ENCODE measurements around the gene RHBDD3. TPM values are rescaled to one million over a fixed set of nuclear protein-coding genes. Genes with fewer than 3 reads are reported as not detected.
A peak's percentile ranks its signal among the peaks of the same experiment; 100 is the strongest.

Gene RHBDD3
- total RNA-seq, 4 donors from 2014 or later: 10.1 to 22.7 (median 17.2) TPM

DNA sequence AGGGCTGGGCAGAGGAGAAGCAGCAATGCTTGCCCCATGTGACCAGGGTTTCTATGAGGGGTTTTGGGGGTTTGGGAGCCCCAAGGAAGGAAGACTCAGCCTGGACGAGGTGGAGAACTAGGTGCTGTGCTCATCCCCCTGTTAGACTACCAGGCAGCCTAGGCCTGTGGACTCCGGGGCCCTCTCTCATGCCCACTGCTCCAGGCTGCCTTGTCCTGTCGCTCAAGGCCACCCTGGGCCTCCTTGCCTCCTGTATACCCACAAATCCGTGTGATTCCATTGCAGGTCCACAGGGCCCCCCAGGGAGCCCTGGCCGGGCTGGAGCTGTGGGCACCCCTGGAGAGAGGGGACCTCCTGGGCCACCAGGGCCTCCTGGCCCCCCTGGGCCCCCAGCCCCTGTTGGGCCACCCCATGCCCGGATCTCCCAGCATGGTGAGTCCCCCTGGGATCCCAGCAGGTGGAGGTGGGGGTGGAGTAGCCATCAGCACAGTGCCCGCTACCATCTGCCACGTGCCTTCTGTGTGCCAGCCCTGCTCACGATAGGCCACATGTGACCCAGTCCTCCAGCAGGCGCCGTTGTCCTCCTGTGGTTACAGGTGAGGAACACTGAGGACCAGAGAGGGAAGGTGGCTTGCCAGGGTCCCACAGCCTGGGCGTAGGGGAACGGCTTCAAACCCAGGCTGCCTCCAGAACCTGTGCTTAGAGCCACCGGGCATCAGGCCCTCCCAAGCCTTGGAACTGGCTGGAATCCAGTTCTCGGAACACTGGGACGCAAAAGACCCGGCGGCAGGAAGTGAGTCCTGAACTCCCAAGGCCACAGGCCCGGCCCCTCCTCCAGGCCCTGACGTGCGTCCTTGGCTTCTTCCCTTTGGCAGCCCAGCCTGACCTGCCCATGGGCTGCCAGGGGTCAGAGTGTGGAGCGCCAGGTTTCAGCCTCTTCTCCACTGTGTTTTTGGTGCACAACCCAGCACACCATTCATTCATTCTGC, 35.5 kb downstream of the RHBDD3 start:
- no peak overlapping the region for H3K4me3 ChIP-seq
- H3K4me1 ChIP-seq: peaks cover 2% of the 10 kb centered on the region
- 74% methylated on average over 15 of the region's 22 CpGs for WGBS
- no peak overlapping the region for H3K27ac ChIP-seq
- DNase-seq (ENCODE audit: low spot score in 2 of 2): peak in 1 of 2 donors; percentile 66
- H3K36me3 ChIP-seq: no peaks in the 10 kb centered on the region
- no peak for TF ChIP-seq CTCF (IDR thresholded peaks at IDR 0.05)
- no peak for TF ChIP-seq POLR2AphosphoS5 (IDR thresholded peaks at IDR 0.05)
- no peaks in the 10 kb centered on the region for H3K27me3 ChIP-seq
- no peaks in the 10 kb centered on the region for H3K9me3 ChIP-seq

- DNase-seq (ENCODE audit: low spot score in 2 of 2): peak in 1 of 2 donors; percentile 56
- Histone ChIP-seq H3K4me1 (peaks cover 7% of the 10 kb centered on the region), H3K27ac (no peak overlapping the region), H3K27me3 (no peaks in the 10 kb centered on the region), H3K36me3 (no peaks in the 10 kb centered on the region), H3K9me3 (no peaks in the 10 kb centered on the region), H3K4me3 (no peak overlapping the region)
- 96% methylated on average over 14 of the region's 19 CpGs for WGBS
- TF ChIP-seq CTCF (IDR thresholded peaks at IDR 0.05): no peak
- no peak for TF ChIP-seq EP300 (IDR thresholded peaks at IDR 0.05)
- TF ChIP-seq POLR2AphosphoS5 (IDR thresholded peaks at IDR 0.05): no peak
- no peak for TF ChIP-seq POLR2A (IDR thresholded peaks at IDR 0.05)
Measured at GRCh38 chr22:29230972-29231875, 36.6 kb downstream of the RHBDD3 start.

- Histone ChIP-seq H3K27me3 (no peaks in the 10 kb centered on the region), H3K9me3 (no peaks in the 10 kb centered on the region), H3K4me3 (no peak overlapping the region), H3K4me1 (peaks cover 22% of the 10 kb centered on the region), H3K36me3 (no peaks in the 10 kb centered on the region), H3K27ac (peak overlapping the region; percentile 51)
- WGBS: 95% methylated on average over 10 of the region's 11 CpGs
- no peak for TF ChIP-seq CTCF (IDR thresholded peaks at IDR 0.05)
- TF ChIP-seq EP300 (IDR thresholded peaks at IDR 0.05): no peak
- peak in 1 of 2 donors; percentile 50 for DNase-seq (ENCODE audit: low spot score in 2 of 2)
Measured at GRCh38 chr22:29226351-29226981, 41.3 kb downstream of the RHBDD3 start.

DNA sequence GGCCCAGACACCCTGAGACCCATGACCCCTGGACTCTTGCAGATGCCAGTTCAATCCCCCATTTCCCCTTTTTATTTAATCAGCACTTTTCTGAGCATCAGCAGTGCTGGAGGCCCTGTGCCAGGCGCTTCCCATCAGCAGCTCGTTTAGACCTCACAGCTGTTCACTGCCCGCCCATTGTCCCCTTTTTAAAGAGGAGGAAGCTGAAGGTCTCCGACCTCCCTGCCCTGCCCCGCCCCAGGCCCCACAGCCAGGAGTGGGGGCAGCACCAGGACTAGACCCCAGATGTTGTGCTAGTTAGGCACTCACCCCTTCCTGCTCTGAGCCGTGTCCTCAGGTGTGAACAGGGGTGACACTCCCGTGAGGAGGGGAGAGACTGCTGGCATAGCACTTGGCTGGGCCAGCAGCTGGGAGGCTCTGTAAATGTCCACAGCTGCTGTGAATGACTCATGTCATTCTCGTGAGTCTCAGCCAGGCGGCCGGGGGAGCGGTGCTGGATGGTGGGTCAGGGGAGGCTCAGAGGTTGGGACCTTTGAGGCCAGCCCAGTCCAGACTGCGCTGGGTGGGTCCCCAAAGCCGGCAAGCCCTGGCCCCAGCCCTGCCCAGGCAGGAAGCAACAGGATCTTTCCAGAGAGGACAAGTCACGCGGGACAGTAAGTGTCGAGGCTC, 42.2 kb downstream of the RHBDD3 start:
- no peak for TF ChIP-seq POLR2AphosphoS5 (IDR thresholded peaks at IDR 0.05)
- no peak for TF ChIP-seq POLR2A (IDR thresholded peaks at IDR 0.05)
- no peak for TF ChIP-seq CTCF (IDR thresholded peaks at IDR 0.05)
- no peak for TF ChIP-seq EP300 (IDR thresholded peaks at IDR 0.05)
- peak in 1 of 2 donors; percentile 82 for DNase-seq (ENCODE audit: low spot score in 2 of 2)

More for the DNA sequence above, 42.2 kb downstream of the RHBDD3 start:
- WGBS: 45% methylated on average over 5 of the region's 16 CpGs
- H3K27me3 ChIP-seq: no peaks in the 10 kb centered on the region
- no peaks in the 10 kb centered on the region for H3K9me3 ChIP-seq
- H3K36me3 ChIP-seq: no peaks in the 10 kb centered on the region
- peak overlapping the region; percentile 51 for H3K27ac ChIP-seq
- peaks cover 22% of the 10 kb centered on the region for H3K4me1 ChIP-seq
- no peak overlapping the region for H3K4me3 ChIP-seq
